C4-2B (cell line): Measurements from ENCODE around the gene BMAL1.

Experiments used
- CTCF ChIP-seq: fragments of 450-650 bp; conservative IDR thresholded peaks from 2 replicates; pipeline ENCODE4 v1.5.1; 2017; ENCODE audit warnings: mild to moderate bottlenecking
- ZFX ChIP-seq: fragments of 450-650 bp; IDR thresholded peaks from 2 replicates; pipeline ENCODE4 v1.6.1; 2017

- TF ChIP-seq CTCF (no peak), ZFX (no peak)
These were observed 109.0 kb downstream of the BMAL1 start for GRCh38 chr11:13386567-13386966.
